K562 (cell line): ENCODE results near the gene NKAIN1. TPM values are rescaled to one million over a fixed set of nuclear protein-coding genes. Genes with fewer than 3 reads are reported as not detected.
A peak's percentile ranks its signal among the peaks of the same experiment; 100 is the strongest.

ENCODE experiments used
- BRD9 ChIP-seq: fragments of 450-650 bp; IDR thresholded peaks from 2 replicates; pipeline ENCODE4 v1.6.1; 2018; ENCODE audit warnings: low read depth; ENCODE audit not compliant: partially characterized antibody
- ELK3 ChIP-seq: fragments of 450-650 bp; formaldehyde crosslinking; IDR thresholded peaks from 2 replicates; pipeline ENCODE4 v1.4.0; 2020; ENCODE audit warnings: mild to moderate bottlenecking
- ESRRB ChIP-seq: fragments of 250-450 bp; sonication (Bioruptor Pico); IDR thresholded peaks from 2 replicates; pipeline ENCODE4 v1.5.0; 2020; ENCODE audit warnings: mild to moderate bottlenecking, moderate library complexity, borderline replicate concordance
- GATAD2A ChIP-seq: fragments of 450-650 bp; IDR thresholded peaks from 2 replicates; pipeline ENCODE4 v1.6.1; 2017
- MTF1 ChIP-seq: fragments of 250-450 bp; sonication (Bioruptor Pico); IDR thresholded peaks from 2 replicates; pipeline ENCODE4 v1.9.0; 2021; ENCODE audit warnings: moderate library complexity, mild to moderate bottlenecking, inconsistent platforms, borderline replicate concordance
- NFE2L1 ChIP-seq: fragments of 450-650 bp; IDR thresholded peaks from 2 replicates; pipeline ENCODE4 v1.6.1; 2016; ENCODE audit warnings: missing genetic modification characterization, low read depth, mild to moderate bottlenecking, missing compliant biosample characterization, moderate library complexity, borderline replicate concordance
- USF1 ChIP-seq: sonication (generic); formaldehyde crosslinking; IDR thresholded peaks from 2 replicates; pipeline ENCODE4 v1.9.0; 2022; ENCODE audit warnings: mild to moderate bottlenecking, missing genetic modification reagents
- YBX1 ChIP-seq: fragments of 450-650 bp; IDR thresholded peaks from 2 replicates; pipeline ENCODE4 v1.7.1; 2016; ENCODE audit warnings: mild to moderate bottlenecking
- ZNF133 ChIP-seq: fragments of 250-450 bp; sonication (Bioruptor Pico); IDR thresholded peaks from 2 replicates; pipeline ENCODE4 v1.4.0; 2020; ENCODE audit warnings: mild to moderate bottlenecking
- ZNF224 ChIP-seq: sonication (generic); formaldehyde crosslinking; IDR thresholded peaks from 2 replicates; pipeline ENCODE4 v1.8.0; 2022; ENCODE audit warnings: mild to moderate bottlenecking, missing genetic modification reagents
- ZNF263 ChIP-seq: sonication (generic); formaldehyde crosslinking; IDR thresholded peaks from 2 replicates; pipeline ENCODE4 v1.8.0; 2022; ENCODE audit warnings: mild to moderate bottlenecking, missing genetic modification reagents, borderline replicate concordance
- ZNF282 ChIP-seq: sonication (generic); formaldehyde crosslinking; IDR thresholded peaks from 2 replicates; pipeline ENCODE4 v1.8.1; 2023; ENCODE audit warnings: missing genetic modification reagents
- polyA plus RNA-seq, 8 experiments: library from polyadenylated mRNA; depleted of rRNA in 4 of 8; stranded (reverse) in 5 of 8; unstranded in 3 of 8; fragments of >200 nt; fragmentation: Nextera tagmentation in 2 of 8; fragmentation: Illumina TruSeq in 1 of 8; extraction: Ambion mirVana in 2 of 8; extraction: Trizol in 1 of 8; gene quantifications; 2 replicates each; pipeline versions ENCODE4 v1.2.1 to v1.2.3, GENCODE V29; 2011 to 2014; ENCODE audit warnings: inconsistent platforms in 1 of 8, missing spikeins in 1 of 8
- total RNA-seq, 7 experiments: library from RNA; depleted of rRNA in 6 of 7; stranded (reverse); fragments of >200 nt in 6 of 7; fragmentation: Illumina TruSeq in 2 of 7; extraction: Trizol in 2 of 7; gene quantifications; 2 replicates each; pipeline versions ENCODE4 v1.2.1 to v1.2.3, GENCODE V29; 2011 to 2021; ENCODE audit warnings: low replicate concordance in 1 of 7
- TF ChIP-seq, protein P1 (sequence below), 2 experiments: fragments of 450-650 bp; IDR thresholded peaks; 2 replicates each; pipeline ENCODE4 v1.6.1; 2016; ENCODE audit warnings: mild to moderate bottlenecking in 2 of 2, borderline replicate concordance in 1 of 2, low read depth in 1 of 2, moderate library complexity in 1 of 2

NKAIN1 gene
- total and polyA plus RNA-seq, 9 of the 15 experiments (the other 6 are each of a cell fraction or from before 2014, with no cell fraction given), result 0.03 to 0.22 (median 0.04) TPM; not detected in 3

DNA sequence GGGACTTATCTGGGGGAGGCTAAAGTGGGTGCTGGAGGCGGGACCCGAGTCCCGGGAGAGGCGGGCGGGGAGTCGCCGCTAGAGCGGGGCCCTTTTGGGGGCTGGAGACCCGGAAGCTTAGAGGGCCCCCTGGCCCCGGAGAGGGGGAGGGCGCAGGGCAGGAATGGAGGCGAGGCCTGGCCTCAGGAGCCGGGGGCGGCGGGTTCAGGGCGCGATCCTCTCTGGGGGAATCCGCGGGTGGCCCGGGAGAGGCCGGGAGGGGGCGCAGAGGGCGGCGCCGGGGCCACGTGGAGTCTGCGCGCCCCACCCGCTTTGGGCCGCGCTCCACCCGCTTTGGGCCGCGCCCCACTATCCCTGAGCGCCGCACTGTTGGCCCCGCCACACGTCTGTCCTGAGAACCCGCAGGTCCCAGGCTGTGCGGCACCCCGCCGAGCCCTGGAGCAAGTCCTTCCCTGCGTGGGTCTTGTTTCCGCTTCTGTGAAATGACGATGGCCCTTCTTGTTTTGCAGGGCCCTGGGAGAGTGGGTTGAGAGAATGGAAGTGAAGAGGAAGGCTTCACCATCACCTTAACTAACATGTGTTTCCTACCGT lies 84.4 kb downstream of the NKAIN1 start (continued):
- TF ChIP-seq ZNF263 (peak; percentile 32; the same call in 1 of the 2 replicates), NFE2L1 (tag) (no peak), ZNF224 (CRISPR knock-in tag) (no peak), ZNF133 (CRISPR knock-in tag) (0 out of 2 replicates have a peak, but pooled peaks have one; percentile 54), MTF1 (CRISPR knock-in tag) (no peak), ELK3 (CRISPR knock-in tag) (no peak), GATAD2A (peak; percentile 87; the same call in 1 of the 2 replicates), ESRRB (CRISPR knock-in tag) (no peak), ZNF282 (CRISPR knock-in tag) (no peak), USF1 (peak; percentile 83), BRD9 (no peak), YBX1 (no peak)
- TF ChIP-seq, protein P1, sequence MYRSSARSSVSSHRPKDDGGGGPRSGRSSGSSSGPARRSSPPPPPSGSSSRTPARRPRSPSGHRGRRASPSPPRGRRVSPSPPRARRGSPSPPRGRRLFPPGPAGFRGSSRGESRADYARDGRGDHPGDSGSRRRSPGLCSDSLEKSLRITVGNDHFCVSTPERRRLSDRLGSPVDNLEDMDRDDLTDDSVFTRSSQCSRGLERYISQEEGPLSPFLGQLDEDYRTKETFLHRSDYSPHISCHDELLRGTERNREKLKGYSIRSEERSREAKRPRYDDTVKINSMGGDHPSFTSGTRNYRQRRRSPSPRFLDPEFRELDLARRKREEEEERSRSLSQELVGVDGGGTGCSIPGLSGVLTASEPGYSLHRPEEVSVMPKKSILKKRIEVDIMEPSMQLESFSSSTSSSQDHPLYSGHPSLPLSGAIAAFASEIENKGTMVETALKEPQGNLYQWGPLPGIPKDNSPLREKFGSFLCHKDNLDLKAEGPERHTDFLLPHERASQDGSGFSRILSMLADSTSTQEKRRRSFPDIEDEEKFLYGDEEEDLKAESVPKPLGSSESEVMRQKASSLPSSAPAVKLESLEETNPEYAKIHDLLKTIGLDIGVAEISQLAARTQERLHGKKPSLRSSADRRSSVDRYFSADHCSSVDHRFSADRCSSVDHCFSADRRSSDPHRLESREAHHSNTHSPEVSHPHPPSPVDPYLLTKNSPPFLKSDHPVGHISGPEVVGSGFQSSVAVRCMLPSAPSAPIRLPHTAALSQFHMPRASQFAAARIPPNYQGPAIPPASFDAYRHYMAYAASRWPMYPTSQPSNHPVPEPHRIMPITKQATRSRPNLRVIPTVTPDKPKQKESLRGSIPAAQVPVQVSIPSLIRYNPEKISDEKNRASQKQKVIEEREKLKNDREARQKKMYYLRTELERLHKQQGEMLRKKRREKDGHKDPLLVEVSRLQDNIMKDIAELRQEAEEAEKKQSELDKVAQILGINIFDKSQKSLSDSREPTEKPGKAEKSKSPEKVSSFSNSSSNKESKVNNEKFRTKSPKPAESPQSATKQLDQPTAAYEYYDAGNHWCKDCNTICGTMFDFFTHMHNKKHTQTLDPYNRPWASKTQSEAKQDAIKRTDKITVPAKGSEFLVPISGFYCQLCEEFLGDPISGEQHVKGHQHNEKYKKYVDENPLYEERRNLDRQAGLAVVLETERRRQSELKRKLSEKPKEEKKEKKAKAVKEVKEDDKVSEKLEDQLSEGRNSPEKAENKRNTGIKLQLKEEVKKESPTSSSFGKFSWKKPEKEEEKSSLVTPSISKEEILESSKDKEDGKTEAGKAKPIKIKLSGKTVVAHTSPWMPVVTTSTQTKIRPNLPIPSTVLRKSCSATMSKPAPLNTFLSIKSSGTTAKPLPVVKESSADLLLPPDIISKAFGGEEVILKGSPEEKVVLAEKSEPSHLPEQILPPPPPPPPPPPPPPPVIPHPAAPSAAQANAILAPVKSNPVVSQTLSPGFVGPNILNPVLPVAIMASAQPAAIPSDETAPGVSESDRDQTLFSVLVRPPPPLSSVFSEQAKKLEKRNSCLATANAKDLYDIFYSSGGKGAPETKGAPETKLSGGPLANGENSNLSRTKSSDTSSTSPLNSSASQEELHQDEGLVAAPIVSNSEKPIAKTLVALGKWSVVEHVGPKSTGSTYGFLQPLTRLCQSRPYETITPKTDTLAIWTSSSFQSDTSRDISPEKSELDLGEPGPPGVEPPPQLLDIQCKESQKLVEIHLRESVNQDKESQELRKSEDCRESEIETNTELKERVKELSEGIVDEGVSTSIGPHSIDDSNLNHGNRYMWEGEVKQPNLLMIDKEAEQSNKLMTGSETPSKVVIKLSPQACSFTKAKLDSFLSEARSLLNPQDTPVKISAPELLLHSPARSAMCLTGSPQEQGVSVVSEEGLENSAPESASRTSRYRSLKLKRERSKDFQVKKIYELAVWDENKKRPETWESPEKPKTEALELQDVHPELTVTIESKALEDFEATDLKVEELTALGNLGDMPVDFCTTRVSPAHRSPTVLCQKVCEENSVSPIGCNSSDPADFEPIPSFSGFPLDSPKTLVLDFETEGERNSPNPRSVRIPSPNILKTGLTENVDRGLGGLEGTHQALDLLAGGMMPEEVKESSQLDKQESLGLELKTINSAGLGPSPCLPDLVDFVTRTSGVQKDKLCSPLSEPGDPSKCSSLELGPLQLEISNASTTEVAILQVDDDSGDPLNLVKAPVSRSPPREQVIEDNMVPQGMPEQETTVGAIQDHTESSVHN (IDR thresholded peaks at IDR 0.05; ENCODE audit: borderline replicate concordance in 1 of 2, low read depth in 1 of 2), result no peak
